Kidney epithelial cell (primary cell): ENCODE data around the gene NPAT. TPM values are rescaled to one million over a fixed set of nuclear protein-coding genes. Genes with fewer than 3 reads are reported as not detected.

Experiments
- DNase-seq: peaks from one replicate; pipeline ENCODE4 v3.0.0-alpha.2; 2010; ENCODE audit warnings: low read depth
- H3K27me3 ChIP-seq: 2 replicates; pipeline ENCODE4 v1.6.0; 2011; ENCODE audit warnings: low read length; ENCODE audit not compliant: control insufficient read depth, insufficient read depth
- H3K36me3 ChIP-seq: 2 replicates; pipeline ENCODE4 v1.5.1; 2011; ENCODE audit warnings: low read length; ENCODE audit not compliant: control insufficient read depth, insufficient read depth
- H3K4me3 ChIP-seq: 2 replicates; pipeline ENCODE4 v1.5.1; 2011; ENCODE audit warnings: low read depth, mild to moderate bottlenecking, control low read depth, low read length
- total RNA-seq: library from RNA; depleted of rRNA; stranded (reverse); fragments of >200 nt; gene quantifications from 2 replicates; pipeline ENCODE4 v1.2.3, GENCODE V29; 2015
- TF ChIP-seq, protein P1 (sequence below): IDR thresholded peaks from 2 replicates; pipeline ENCODE4 v1.5.1; 2011; ENCODE audit warnings: mild to moderate bottlenecking, moderate library complexity, low read length, control low read depth, inconsistent platforms; ENCODE audit not compliant: insufficient read depth, poor library complexity, severe bottlenecking

The NPAT gene
- total RNA-seq, 1 donor from 2014 or later, result 10.3 TPM

DNA sequence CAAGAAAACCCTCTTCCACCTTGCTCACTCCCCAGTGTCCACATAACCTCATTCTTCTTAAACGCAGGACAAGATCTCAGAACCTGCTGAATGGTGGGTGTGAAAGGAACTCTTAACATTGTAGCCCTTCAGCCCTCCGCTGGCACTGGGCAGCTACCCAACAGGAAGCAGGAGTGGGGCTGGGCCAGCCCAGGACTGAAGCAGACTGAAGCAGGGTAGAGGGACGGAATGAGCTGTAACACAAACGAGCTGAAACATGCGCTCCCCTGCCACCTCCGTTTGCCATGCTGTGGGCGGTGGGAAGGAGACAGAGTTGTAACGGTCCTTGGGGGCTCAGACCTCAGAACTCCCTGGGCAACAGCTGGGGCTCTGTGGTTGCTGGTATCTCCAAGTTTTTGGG, 23.6 kb downstream of the NPAT start:
- no peaks in the 10 kb centered on the region for H3K27me3 ChIP-seq
- no peaks in the 10 kb centered on the region for H3K36me3 ChIP-seq
- TF ChIP-seq, protein P1, sequence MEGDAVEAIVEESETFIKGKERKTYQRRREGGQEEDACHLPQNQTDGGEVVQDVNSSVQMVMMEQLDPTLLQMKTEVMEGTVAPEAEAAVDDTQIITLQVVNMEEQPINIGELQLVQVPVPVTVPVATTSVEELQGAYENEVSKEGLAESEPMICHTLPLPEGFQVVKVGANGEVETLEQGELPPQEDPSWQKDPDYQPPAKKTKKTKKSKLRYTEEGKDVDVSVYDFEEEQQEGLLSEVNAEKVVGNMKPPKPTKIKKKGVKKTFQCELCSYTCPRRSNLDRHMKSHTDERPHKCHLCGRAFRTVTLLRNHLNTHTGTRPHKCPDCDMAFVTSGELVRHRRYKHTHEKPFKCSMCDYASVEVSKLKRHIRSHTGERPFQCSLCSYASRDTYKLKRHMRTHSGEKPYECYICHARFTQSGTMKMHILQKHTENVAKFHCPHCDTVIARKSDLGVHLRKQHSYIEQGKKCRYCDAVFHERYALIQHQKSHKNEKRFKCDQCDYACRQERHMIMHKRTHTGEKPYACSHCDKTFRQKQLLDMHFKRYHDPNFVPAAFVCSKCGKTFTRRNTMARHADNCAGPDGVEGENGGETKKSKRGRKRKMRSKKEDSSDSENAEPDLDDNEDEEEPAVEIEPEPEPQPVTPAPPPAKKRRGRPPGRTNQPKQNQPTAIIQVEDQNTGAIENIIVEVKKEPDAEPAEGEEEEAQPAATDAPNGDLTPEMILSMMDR, result no peak
- no peak overlapping the region for H3K4me3 ChIP-seq
- DNase-seq, result no peak

DNA sequence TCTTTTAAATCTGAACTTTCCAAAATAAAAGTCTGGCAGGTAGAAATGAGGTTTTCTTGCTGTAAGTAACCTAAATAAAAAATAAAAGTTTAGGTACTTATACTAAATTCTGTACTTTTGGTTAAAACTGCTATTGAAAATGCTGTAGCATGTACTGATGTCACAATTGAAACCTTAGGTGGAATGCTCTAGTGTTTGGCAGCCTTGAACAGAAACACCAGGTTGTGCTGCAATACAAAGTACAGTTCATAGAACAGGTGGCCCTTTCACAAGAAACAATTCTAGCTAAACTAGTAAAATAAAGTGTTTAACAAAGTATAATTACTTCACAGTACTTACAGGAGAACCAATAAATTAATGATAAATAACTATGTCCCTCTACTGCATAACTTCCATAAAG, 25.1 kb downstream of the NPAT start:
- DNase-seq, result no peak
- Histone ChIP-seq H3K4me3 (no peak overlapping the region), H3K27me3 (no peaks in the 10 kb centered on the region), H3K36me3 (no peaks in the 10 kb centered on the region)
- TF ChIP-seq, protein P1, result no peak

DNA sequence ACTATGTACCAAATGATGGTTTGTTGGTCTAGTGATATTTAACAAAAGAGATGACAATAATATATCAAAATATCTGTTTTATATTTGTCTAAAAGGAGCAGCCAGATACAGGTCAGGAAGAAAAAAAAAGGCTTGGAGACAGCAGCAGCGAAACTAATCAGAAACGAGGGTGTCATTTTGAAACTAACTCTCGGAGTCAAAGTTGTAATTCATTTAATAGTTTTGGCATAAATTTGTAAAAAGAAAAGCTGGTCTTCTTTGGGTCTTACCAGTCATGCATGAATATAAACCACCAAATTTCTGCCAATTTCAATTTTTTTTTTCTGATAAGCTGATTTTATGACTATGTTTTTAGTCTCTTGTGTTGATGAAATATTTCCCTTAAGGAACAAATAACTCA, 25.5 kb downstream of the NPAT start:
- Histone ChIP-seq H3K4me3 (no peak overlapping the region), H3K27me3 (no peaks in the 10 kb centered on the region), H3K36me3 (no peaks in the 10 kb centered on the region)
- TF ChIP-seq, protein P1, result no peak
- no peak for DNase-seq

DNA sequence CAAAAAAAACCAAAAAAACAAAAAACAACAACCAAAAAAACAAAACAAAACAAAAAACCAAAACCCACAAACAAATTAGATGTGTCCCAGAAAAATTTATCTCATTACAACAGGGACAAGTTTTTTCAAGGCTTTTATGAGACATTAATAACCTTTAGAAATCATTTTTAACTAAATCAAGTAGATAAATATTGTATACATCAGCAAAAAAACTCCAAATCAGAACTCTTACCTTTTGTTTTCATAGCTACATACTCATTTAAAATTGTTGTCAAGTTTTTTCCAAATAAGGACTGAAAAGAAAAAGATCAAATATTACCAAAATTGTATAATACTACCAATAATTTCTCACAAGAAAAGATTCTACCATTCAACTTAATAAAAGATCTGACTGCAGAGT, 28.7 kb downstream of the NPAT start:
- Histone ChIP-seq H3K27me3 (no peaks in the 10 kb centered on the region), H3K36me3 (no peaks in the 10 kb centered on the region), H3K4me3 (no peak overlapping the region)
- TF ChIP-seq, protein P1, result no peak
- DNase-seq, result no peak

DNA sequence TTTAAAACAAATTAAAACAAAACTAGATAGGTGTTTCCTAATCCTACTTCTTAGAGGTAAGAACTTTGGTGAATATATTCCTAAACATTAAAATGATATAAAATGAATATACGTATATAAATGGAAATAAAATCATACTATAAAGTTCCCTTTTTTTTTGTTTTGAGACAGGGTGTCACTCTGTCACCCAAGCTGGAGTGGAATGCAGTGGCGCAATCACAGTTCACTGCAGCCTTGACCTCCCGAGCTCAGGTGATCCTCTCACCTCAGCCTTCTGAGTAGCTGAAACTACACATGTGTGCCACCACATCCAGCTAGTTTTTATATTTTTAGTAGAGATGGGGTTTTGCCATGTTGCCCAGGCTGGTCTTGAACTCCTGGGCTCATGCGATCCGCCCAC, 44.9 kb downstream of the NPAT start:
- no peak for DNase-seq
- TF ChIP-seq, protein P1, result no peak
- Histone ChIP-seq H3K36me3 (no peaks in the 10 kb centered on the region), H3K27me3 (no peaks in the 10 kb centered on the region), H3K4me3 (no peak overlapping the region)

DNA sequence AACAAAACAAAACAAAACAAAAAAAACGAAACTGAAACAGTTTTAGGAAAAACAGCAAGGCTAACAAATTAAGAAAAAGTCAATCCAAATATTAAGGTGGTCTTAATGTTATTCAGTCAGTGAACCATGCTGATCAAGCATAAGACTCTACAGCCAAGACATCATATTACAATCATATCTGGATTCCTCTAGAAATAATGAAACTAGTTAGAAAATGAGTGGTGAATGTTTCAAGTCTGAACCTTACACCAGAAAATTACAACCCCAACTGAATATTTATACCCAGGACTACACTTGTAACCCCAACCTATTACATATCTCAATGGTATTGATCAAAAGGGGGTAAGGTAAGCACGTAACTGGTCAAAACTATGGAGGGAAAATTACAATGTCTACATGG, 52.3 kb downstream of the NPAT start:
- TF ChIP-seq, protein P1, result no peak
- no peak for DNase-seq
- Histone ChIP-seq H3K4me3 (no peak overlapping the region), H3K36me3 (no peaks in the 10 kb centered on the region), H3K27me3 (no peaks in the 10 kb centered on the region)
